Endometrial microvascular endothelial cells (primary cell): ENCODE measurements around the gene TDRD7. TPM values are rescaled to one million over a fixed set of nuclear protein-coding genes. Genes with fewer than 3 reads are reported as not detected.

ENCODE experiments used
- in situ Hi-C: cut with HindIII; loops from 2 replicates; pipeline ENCODE4 v1.10.0; 2017; ENCODE audit warnings: low sequenced_read_pairs, low pct_unique_long_range_greater_than_20kb; ENCODE audit errors: inconsistent ontology term
- total RNA-seq: library from RNA; depleted of rRNA; stranded (reverse); fragments of >200 nt; gene quantifications from one replicate; pipeline ENCODE4 v1.2.3, GENCODE V29; 2015; ENCODE audit errors: inconsistent ontology term

TDRD7 gene
- total RNA-seq, 1 donor from 2014 or later, result 16.7 TPM

- in situ Hi-C loops, result no loop called here
These were observed 102.6 kb downstream of the TDRD7 start for GRCh38 chr9:97514531-97514930.

GRCh38 chr9:97515662-97516061 is 103.8 kb downstream of the TDRD7 start:
- in situ Hi-C loops, result no loop called here

GRCh38 chr9:97516111-97516510 is 104.2 kb downstream of the TDRD7 start:
- in situ Hi-C loops, result no loop called here

GRCh38 chr9:97517331-97518089 is 105.6 kb downstream of the TDRD7 start:
- in situ Hi-C loops, result no loop called here

- in situ Hi-C loops, result no loop called here
These were observed 106.4 kb downstream of the TDRD7 start for GRCh38 chr9:97518166-97518908.

- in situ Hi-C loops, result no loop called here
These were observed 107.0 kb downstream of the TDRD7 start for GRCh38 chr9:97518909-97519307.

- in situ Hi-C loops, result no loop called here
These were observed 107.6 kb downstream of the TDRD7 start for GRCh38 chr9:97519441-97519970.

GRCh38 chr9:97521576-97522333 is 109.9 kb downstream of the TDRD7 start:
- in situ Hi-C loops, result no loop called here

- in situ Hi-C loops, result no loop called here
These were observed 112.5 kb downstream of the TDRD7 start for GRCh38 chr9:97524424-97524823.

- in situ Hi-C loops, result no loop called here
These were observed 113.6 kb downstream of the TDRD7 start for GRCh38 chr9:97525451-97525850.

GRCh38 chr9:97526895-97527575 is 115.1 kb downstream of the TDRD7 start:
- in situ Hi-C loops, result no loop called here

GRCh38 chr9:97527626-97528528 is 116.0 kb downstream of the TDRD7 start:
- in situ Hi-C loops, result no loop called here

GRCh38 chr9:97528529-97529230 is 116.8 kb downstream of the TDRD7 start:
- in situ Hi-C loops, result no loop called here

- in situ Hi-C loops, result no loop called here
These were observed 117.6 kb downstream of the TDRD7 start for GRCh38 chr9:97529363-97530076.

- in situ Hi-C loops, result no loop called here
These were observed 120.0 kb downstream of the TDRD7 start for GRCh38 chr9:97531888-97532376.

GRCh38 chr9:97534185-97534584 is 122.3 kb downstream of the TDRD7 start:
- in situ Hi-C loops, result no loop called here
